CD14-positive monocyte (primary cell): ENCODE measurements around the gene FAM170B. TPM values are rescaled to one million over a fixed set of nuclear protein-coding genes. Genes with fewer than 3 reads are reported as not detected.

Experiments used
- DNase-seq, 3 donors: peaks; one replicate each; pipeline ENCODE4 v3.0.0-alpha.2; 2011 to 2022
- H2AFZ ChIP-seq: 2 replicates; pipeline ENCODE4 v1.6.0; 2012; ENCODE audit warnings: mild to moderate bottlenecking, low read depth, low read length, inconsistent platforms; ENCODE audit not compliant: insufficient read depth, poor library complexity, severe bottlenecking
- H3K27ac ChIP-seq, 2 donors: 1 replicate in 1 of 2; 2 replicates in 1 of 2; pipeline ENCODE4 v1.5.1; 2012 to 2013; ENCODE audit warnings: low read length in 2 of 2, control low read depth in 1 of 2, inconsistent platforms in 1 of 2, low read depth in 1 of 2, mild to moderate bottlenecking in 1 of 2
- H3K27me3 ChIP-seq, 2 donors: one replicate each; pipeline versions ENCODE4 v1.6.0 to v1.6.1; 2011 to 2013; ENCODE audit warnings: low read length in 2 of 2; ENCODE audit not compliant: control insufficient read depth in 2 of 2, insufficient read depth in 2 of 2
- H3K36me3 ChIP-seq, 2 donors: replicated peaks in 1 of 2; 1 replicate in 1 of 2; 2 replicates in 1 of 2; pipeline versions ENCODE4 v1.5.1 to v1.6.1; 2012 to 2013; ENCODE audit warnings: low read length in 2 of 2, control low read depth in 1 of 2, inconsistent platforms in 1 of 2, mild to moderate bottlenecking in 1 of 2; ENCODE audit not compliant: insufficient read depth in 2 of 2, control insufficient read depth in 1 of 2
- H3K4me1 ChIP-seq, 2 donors: 1 replicate in 1 of 2; 2 replicates in 1 of 2; pipeline versions ENCODE4 v1.5.1 to v1.6.1; 2012 to 2013; ENCODE audit warnings: low read length in 2 of 2, control low read depth in 1 of 2, inconsistent platforms in 1 of 2, mild to moderate bottlenecking in 1 of 2, moderate library complexity in 1 of 2; ENCODE audit not compliant: insufficient read depth in 2 of 2, control insufficient read depth in 1 of 2
- H3K4me2 ChIP-seq: replicated peaks from 2 replicates; pipeline ENCODE3; 2012; ENCODE audit warnings: low read length, moderate library complexity, mild to moderate bottlenecking; ENCODE audit not compliant: poor library complexity, severe bottlenecking; ENCODE audit errors: extremely low read depth
- H3K4me3 ChIP-seq, 3 experiments: fragments of 200-600 bp in 1 of 3; sonication (generic) in 1 of 3; replicated peaks in 1 of 3; 1 replicate in 2 of 3; 2 replicates in 1 of 3; pipeline ENCODE4 v1.5.1; 2011 to 2013; ENCODE audit warnings: low read length in 3 of 3, mild to moderate bottlenecking in 3 of 3, control low read depth in 2 of 3, low read depth in 2 of 3, inconsistent platforms in 1 of 3, moderate library complexity in 1 of 3
- H3K79me2 ChIP-seq: 2 replicates; pipeline ENCODE4 v1.6.0; 2012; ENCODE audit warnings: mild to moderate bottlenecking, control low read depth, inconsistent platforms, low read length, moderate library complexity; ENCODE audit not compliant: insufficient read depth
- H3K9ac ChIP-seq: 2 replicates; pipeline ENCODE4 v1.6.0; 2017; ENCODE audit warnings: low read length, mild to moderate bottlenecking; ENCODE audit not compliant: insufficient read depth, poor library complexity, severe bottlenecking
- H3K9me3 ChIP-seq, 2 donors: replicated peaks in 1 of 2; 1 replicate in 1 of 2; 2 replicates in 1 of 2; pipeline versions ENCODE4 v1.5.1 to v1.6.1; 2012 to 2013; ENCODE audit warnings: low read length in 2 of 2, control low read depth in 1 of 2; ENCODE audit not compliant: control insufficient read depth in 1 of 2, insufficient read depth in 1 of 2
- H4K20me1 ChIP-seq: 2 replicates; pipeline ENCODE4 v1.6.0; 2012; ENCODE audit warnings: mild to moderate bottlenecking, low read length, control low read depth, moderate library complexity; ENCODE audit not compliant: insufficient read depth
- H3K27ac Mint-ChIP-seq, 7 donors: one replicate each; pipeline ENCODE4 v1.8.0; 2020; ENCODE audit warnings: mild to moderate bottlenecking in 7 of 7, mixed read lengths in 7 of 7, moderate library complexity in 6 of 7, inconsistent platforms in 2 of 7
- H3K27me3 Mint-ChIP-seq, 3 donors: one replicate each; pipeline ENCODE4 v1.8.0; 2021 to 2022; ENCODE audit warnings: low read depth in 3 of 3, mild to moderate bottlenecking in 3 of 3, mixed read lengths in 3 of 3, moderate library complexity in 3 of 3, inconsistent platforms in 1 of 3
- H3K36me3 Mint-ChIP-seq, 2 donors: one replicate each; pipeline ENCODE4 v1.8.0; 2020; ENCODE audit warnings: mixed read lengths in 2 of 2, inconsistent platforms in 1 of 2, mild to moderate bottlenecking in 1 of 2
- H3K4me1 Mint-ChIP-seq: one replicate; pipeline ENCODE4 v1.8.0; 2020; ENCODE audit warnings: mild to moderate bottlenecking, mixed read lengths
- H3K4me3 Mint-ChIP-seq, 2 donors: one replicate each; pipeline ENCODE4 v1.8.0; 2020; ENCODE audit warnings: mild to moderate bottlenecking in 2 of 2, mixed read lengths in 2 of 2, moderate library complexity in 1 of 2
- H3K9me3 Mint-ChIP-seq, 7 donors: one replicate each; pipeline ENCODE4 v1.8.0; 2020 to 2022; ENCODE audit warnings: mixed read lengths in 7 of 7, mild to moderate bottlenecking in 6 of 7, moderate library complexity in 6 of 7, inconsistent platforms in 2 of 7
- CTCF ChIP-seq: fragments of 200-600 bp; IDR thresholded peaks from one replicate; pipeline ENCODE4 v1.8.0; 2022; ENCODE audit warnings: antibody characterized with exemption, mild to moderate bottlenecking
- WGBS: methylation state at CpG from one replicate; pipeline ENCODE4 v1.1.5; 2013; ENCODE audit warnings: missing lambda C conversion rate; ENCODE audit not compliant: insufficient coverage; 5-methylcytosine and 5-hydroxymethylcytosine counted together
- intact Hi-C, 2 donors: fragments of 100-400 bp; cut with micrococcal nuclease; formaldehyde crosslinking; loops; one replicate each; pipeline versions ENCODE4 v1.15.0 to v1.15.1; 2023
- polyA plus RNA-seq, 3 donors: library from polyadenylated mRNA; depleted of rRNA in 1 of 3; unstranded in 2 of 3; stranded (reverse) in 1 of 3; fragments of 300-500 nt in 2 of 3; fragments of >200 nt in 1 of 3; fragmentation: Illumina TruSeq in 2 of 3; gene quantifications; 1 replicate in 2 of 3; 2 replicates in 1 of 3; pipeline ENCODE4 v1.2.3, GENCODE V29; 2012 to 2021

The FAM170B gene
- polyA plus RNA-seq, 3 donors: not detected

- Mint-ChIP-seq H3K4me1 (no peaks in the 10 kb centered on the region), H3K27ac (no peak overlapping the region), H3K36me3 (no peaks in the 10 kb centered on the region), H3K4me3 (no peak overlapping the region), H3K9me3 (peaks cover 0 to 16% (median 8%) of the 10 kb centered on the region in 7 donors), H3K27me3 (peaks cover 3 to 10% (median 5%) of the 10 kb centered on the region in 3 donors)
- no peaks in the 10 kb centered on the region for H3K4me1 ChIP-seq
- no peak for DNase-seq
- no peaks in the 10 kb centered on the region for H3K36me3 ChIP-seq
- no peaks in the 10 kb centered on the region for H3K79me2 ChIP-seq
- no peak for TF ChIP-seq CTCF
- H4K20me1 ChIP-seq: no peaks in the 10 kb centered on the region
- intact Hi-C loops: no loop called here
- H3K27me3 ChIP-seq: no peaks in the 10 kb centered on the region
- H3K4me2 ChIP-seq: no peak overlapping the region
- no peak overlapping the region for H2AFZ ChIP-seq
- WGBS: 80% methylated on average over 3 of the region's 5 CpGs
- peaks cover 7 to 8% of the 10 kb centered on the region in 2 donors for H3K9me3 ChIP-seq
- no peak overlapping the region for H3K9ac ChIP-seq
- H3K4me3 ChIP-seq: no peak overlapping the region
- no peak overlapping the region for H3K27ac ChIP-seq
Measured at GRCh38 chr10:49150426-49150825, 16.6 kb upstream of the FAM170B start.

- H3K27me3 Mint-ChIP-seq: peaks cover 3 to 10% (median 5%) of the 10 kb centered on the region in 3 donors
- DNase-seq: no peak
- no peaks in the 10 kb centered on the region for H3K79me2 ChIP-seq
- H3K36me3 Mint-ChIP-seq: no peaks in the 10 kb centered on the region
- no peaks in the 10 kb centered on the region for H4K20me1 ChIP-seq
- no peak overlapping the region for H2AFZ ChIP-seq
- intact Hi-C loops: no loop called here
- WGBS: 94% methylated on average over 3 of the region's 3 CpGs
- no peak for TF ChIP-seq CTCF
- H3K4me1 ChIP-seq: no peaks in the 10 kb centered on the region
- peak overlapping the region in 1 of 7 donors; percentile 2 for H3K27ac Mint-ChIP-seq
- H3K4me1 Mint-ChIP-seq: no peaks in the 10 kb centered on the region
- no peak overlapping the region for H3K4me3 Mint-ChIP-seq
- no peak overlapping the region for H3K9ac ChIP-seq
- H3K9me3 Mint-ChIP-seq: peaks cover 0 to 16% (median 8%) of the 10 kb centered on the region in 7 donors
- H3K27me3 ChIP-seq: no peaks in the 10 kb centered on the region
- no peaks in the 10 kb centered on the region for H3K36me3 ChIP-seq
- no peak overlapping the region for H3K4me3 ChIP-seq
- peaks cover 7 to 8% of the 10 kb centered on the region in 2 donors for H3K9me3 ChIP-seq
- H3K27ac ChIP-seq: no peak overlapping the region
- no peak overlapping the region for H3K4me2 ChIP-seq
Measured at GRCh38 chr10:49149881-49150280, 16.1 kb upstream of the FAM170B start.
